HG03457 (cell line): Measurements from ENCODE around the gene NOLC1.

Experiments
- ATAC-seq: cut with Tn5 transposase; IDR thresholded peaks from one replicate; pipeline ENCODE4 v1.9.1; 2021; ENCODE audit warnings: moderate number of reproducible peaks; ENCODE audit not compliant: unreplicated experiment

The NOLC1 gene

GRCh38 chr10:102121739-102122372, 30.3 kb upstream of the NOLC1 start:
- no peak for ATAC-seq

DNA sequence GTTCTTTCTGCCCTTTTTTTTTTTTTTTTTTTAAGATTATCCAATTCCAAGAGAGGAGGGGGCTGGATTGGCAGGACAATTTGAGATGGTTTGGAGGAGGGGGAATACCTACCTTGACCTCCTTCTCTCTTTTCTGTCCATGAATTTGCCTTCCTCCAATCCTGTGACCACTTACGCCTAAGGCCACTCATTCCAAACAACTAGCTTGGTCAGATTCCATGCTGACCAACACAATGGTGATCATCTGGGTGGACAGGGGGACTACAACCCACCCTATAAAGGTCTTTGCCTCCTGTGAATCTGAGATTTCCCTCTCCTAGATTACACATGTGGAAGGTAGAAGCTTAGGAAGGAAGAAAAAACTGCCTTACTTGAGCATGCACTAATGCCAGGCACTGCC, 29.7 kb upstream of the NOLC1 start:
- ATAC-seq, result no peak

GRCh38 chr10:102123223-102123622, 29.0 kb upstream of the NOLC1 start:
- ATAC-seq, result no peak

GRCh38 chr10:102131286-102132170, 20.7 kb upstream of the NOLC1 start:
- no peak for ATAC-seq

GRCh38 chr10:102132193-102132562, 20.0 kb upstream of the NOLC1 start:
- no peak for ATAC-seq

DNA sequence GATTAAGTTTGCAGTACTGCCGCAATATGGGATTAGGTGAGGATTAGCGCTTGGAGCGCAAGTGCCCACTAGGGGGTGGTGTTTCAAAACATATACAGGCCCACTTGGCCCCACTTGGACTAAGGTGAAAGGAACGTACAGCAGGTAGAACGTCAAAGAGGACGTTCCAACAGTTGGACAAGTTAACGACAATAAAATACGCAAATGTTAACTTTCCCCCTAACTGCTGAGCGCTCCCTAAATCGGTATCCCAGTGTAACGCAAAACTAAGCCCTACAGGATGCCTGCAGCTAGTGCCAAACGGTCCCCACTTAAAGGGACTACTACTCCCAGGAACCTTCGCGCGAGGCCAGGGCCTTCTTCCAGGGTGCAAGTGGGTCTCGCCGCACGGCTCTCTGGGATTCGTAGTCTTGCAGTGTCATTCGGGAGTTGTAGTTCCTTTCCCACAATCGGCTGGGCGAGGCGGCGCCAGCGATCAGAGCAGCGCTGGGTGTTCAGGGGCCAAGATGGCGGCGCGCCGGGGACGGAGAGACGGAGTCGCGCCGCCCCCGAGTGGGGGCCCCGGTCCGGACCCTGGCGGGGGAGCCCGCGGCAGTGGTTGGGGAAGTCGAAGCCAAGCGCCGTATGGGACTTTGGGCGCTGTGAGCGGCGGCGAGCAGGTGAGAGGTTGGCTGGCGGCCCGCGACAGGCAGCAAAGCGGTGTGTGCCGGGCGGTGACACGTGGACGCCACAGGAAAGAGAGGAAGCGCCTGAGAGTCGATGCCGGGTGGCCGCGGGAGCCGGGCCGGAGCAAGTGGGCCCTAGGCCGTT, 19.4 kb upstream of the NOLC1 start, which contains the start of gene PPRC1:
PPRC1 (plus strand) TSS at position 478 of the 810 bp plus-strand sequence; CDS start at position 507, 29 bp downstream.
- ATAC-seq, result peak; percentile 89

- ATAC-seq, result no peak
Measured at GRCh38 chr10:102133373-102134195, 18.6 kb upstream of the NOLC1 start.

- ATAC-seq, result no peak
Measured at GRCh38 chr10:102134416-102134815, 17.8 kb upstream of the NOLC1 start.

GRCh38 chr10:102135956-102136526, 16.1 kb upstream of the NOLC1 start:
- ATAC-seq, result no peak

- ATAC-seq, result no peak
Measured at GRCh38 chr10:102139281-102140110, 12.7 kb upstream of the NOLC1 start.

GRCh38 chr10:102140218-102140617, 12.0 kb upstream of the NOLC1 start:
- ATAC-seq, result no peak

- ATAC-seq, result no peak
Measured at GRCh38 chr10:102140913-102141540, 11.2 kb upstream of the NOLC1 start.

GRCh38 chr10:102141583-102142107, 10.5 kb upstream of the NOLC1 start:
- no peak for ATAC-seq

DNA sequence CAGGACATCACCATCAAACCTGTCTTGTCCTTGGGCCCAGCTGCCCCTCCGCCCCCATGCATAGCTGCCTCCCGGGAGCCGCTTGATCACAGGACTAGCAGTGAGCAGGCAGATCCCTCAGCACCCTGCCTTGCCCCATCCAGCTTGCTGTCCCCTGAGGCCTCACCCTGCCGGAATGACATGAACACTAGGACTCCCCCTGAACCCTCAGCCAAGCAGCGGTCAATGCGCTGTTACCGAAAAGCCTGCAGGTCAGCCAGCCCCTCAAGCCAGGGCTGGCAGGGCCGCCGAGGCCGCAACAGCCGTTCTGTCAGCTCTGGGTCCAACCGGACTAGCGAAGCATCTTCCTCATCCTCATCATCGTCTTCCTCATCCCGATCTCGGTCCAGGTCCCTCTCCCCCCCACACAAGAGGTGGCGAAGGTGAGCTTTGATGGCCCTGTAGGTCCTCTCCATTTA, 5.2 kb upstream of the NOLC1 start:
- no peak for ATAC-seq

DNA sequence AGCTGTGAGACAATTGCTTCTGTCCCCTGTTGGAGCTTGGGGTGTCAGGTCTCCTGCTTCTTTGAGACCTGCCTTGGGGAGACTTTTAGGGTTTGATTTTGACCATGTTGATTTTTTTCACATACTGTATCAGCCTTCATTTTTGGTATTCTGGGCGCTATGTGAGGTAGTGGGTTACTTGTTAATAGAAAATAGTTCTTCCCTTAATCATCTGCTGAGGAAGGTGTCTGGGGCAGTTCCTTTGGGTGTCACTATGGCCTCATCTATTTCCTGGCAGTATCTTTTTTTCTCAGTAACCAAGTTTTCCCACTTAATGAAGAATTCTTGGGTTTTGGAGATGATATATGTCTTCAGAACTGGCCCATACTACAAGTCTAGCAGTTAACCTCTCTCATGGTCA, 4.6 kb upstream of the NOLC1 start:
- ATAC-seq, result no peak

DNA sequence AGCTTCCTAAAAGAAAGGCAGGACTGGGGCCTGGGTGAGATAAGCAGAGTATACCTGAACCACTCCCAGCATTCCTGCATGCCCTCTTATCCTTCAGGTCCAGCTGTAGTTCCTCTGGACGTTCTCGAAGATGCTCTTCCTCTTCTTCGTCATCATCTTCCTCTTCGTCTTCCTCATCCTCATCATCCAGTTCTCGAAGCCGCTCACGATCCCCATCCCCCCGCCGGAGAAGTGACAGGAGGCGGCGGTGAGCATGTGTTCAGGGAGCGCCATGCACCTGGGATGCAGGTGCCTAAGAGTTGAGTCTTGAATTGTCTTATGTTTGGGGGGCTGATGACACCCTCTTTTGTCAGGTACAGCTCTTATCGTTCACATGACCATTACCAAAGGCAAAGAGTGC, 3.9 kb upstream of the NOLC1 start:
- ATAC-seq, result no peak

DNA sequence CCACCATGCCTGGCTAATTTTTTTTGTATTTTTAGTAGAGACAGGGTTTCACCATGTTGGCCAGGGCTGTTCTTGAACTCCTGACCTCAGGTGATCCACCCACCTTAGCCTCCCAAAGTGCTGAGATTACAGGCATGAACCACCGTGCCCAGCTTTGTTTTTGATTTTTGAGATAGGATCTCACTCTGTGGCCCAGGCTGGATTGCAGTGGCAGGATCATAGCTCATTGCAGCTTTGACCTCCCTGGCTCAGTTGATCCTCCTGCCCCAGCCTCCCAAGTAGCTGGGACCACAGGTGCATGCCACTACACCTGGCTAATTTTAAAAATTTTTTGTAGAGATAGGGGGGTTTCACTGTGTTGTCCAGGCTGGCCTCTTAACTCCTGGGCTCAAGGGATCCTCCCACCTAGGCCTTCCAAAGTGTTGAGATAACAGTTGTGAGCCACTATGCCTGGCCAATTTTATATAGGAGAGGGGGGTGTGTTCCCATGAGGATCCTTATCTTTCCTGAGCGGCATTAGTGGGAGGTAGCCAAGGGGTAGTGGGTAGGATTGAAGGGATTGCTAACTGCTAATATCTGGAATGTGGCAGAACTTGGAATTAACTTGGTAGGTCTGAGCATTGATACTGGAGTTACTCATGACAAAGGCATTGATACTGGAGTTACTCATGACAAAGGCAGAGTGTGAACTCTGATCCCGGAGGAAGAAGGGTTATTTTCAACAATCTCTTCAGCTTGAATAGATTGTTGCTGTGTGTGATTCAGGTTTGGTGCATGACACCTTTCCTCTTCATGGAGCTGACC, 1.0 kb upstream of the NOLC1 start:
- no peak for ATAC-seq

DNA sequence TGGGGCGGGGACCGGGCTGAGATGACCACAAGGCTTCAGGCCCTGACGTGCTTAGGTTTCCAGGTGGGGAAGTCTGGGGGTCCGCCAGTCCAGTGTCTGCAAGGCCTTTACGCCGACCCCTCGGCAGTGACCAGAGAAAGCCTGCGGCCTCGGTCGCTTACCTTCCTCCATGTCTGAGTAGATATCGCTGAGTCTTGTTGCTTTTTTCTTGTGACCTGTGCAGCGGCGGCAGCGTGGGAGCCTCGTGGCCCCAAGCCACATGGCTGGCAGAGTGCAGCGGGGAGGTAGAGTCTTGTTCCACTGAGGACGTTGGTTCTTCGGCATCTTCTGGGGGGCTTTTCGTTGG, 329 bp downstream of the NOLC1 start:
- ATAC-seq, result peak; percentile 12
